DMS153 (cell line): ENCODE data around the gene C10orf95.
A peak's percentile ranks its signal among the peaks of the same experiment; 100 is the strongest.

ENCODE experiments used
- DNase-seq: peaks from one replicate; lab custom pipeline; 2025; lab: John Stamatoyannopoulos, UW

The C10orf95 gene

DNA sequence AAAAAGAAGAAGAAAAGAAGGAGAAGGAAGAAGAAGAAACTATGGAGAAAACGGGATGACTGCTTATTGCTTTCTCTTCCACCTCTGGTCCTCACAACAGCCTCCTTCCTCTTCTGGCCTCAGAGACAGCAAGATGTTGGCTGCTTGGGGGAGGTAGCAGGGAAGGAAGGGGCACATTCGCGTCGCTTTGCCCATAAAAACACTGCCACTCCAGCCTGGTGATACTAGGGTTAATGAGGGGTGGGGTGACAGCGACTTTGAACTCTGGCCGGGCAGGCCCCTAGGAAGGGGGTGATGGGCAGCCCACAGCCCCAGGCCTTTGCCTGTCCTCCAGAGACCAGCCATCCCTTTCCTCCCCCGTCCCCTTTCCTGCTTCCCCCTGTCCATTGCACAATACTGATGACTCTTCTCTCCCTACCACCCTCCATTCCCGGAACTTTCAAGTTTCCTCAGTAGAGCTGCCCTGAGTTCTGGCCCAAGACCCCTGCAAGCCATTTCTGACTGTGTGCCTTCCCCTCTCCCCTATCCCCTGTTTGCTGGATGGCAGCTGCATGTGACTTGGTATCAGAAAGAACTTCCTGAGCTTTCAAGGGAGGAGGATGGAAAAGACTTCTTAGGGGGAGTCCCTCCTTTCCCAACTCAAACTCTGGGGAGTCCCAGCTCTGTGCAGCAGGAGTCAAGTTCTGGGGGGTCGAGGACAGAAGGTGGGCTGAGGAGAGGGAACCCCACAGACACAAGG is 16.8 kb downstream of the C10orf95 start:
- DNase-seq, result no peak

DNA sequence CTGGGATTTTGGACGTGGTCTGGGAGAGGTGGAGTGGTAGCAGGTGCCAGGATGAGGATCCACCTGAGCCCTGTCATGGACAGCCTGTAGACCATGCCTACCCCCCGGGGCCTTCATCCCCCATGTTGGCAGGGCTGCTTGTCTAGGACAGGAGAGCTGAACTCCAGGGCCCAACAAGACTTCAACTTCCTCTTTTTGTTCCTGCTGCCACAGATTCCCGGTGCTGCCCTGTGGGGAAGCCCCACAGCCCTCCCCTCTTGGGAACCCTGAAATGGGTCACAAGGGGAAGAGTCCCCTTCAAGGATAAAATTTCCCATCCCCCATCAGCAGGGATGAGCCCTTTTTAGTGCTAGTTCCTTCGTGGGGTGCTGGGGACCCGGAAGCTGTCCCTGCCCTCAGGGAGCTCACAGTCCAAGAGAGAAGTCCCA is 17.7 kb downstream of the C10orf95 start:
- no peak for DNase-seq

DNA sequence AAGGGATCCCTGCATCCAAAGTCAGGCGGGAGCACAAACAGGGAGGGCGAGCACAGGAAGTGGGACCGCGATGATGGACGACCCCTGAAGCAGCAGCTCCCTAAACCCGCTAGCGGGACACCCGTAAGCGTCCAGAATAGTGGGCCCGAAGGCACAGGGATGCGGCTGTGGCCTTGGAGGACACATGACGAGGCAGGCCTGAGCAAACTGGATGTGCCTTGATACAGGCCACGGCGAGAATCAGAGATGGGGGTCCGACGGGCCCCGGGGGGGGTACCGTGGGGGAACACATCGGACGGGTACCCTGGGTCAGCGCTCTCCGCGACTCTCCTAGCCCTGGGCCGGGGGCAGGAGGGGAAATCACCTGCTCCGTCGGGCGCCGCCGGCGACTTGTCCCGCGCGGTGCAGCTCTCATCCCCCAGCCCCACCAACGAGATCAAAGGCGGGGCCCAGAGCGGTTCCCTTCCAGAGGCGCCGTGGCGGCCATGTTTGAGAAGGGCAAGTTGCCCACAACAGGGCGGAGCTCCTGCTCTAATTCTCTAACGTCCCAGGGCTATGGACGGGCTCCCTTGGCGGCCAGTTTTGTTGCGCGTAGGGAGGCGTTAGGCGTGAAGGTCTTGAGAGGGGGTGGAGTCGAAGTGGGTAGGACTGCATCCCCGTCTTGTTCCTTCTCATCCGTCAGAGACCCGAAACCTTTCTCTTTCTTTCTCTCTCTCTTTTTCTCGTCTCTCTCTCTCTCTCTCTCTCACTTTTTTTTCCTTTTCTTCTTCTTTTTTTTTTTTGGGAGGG is 19.0 kb downstream of the C10orf95 start, which contains the start of gene CUEDC2:
TSS of gene CUEDC2 (minus strand) at position 413 of the 789 bp plus-strand sequence. CDS start 7,386 bp downstream, outside the sequence.
- DNase-seq, result peak; percentile 93

DNA sequence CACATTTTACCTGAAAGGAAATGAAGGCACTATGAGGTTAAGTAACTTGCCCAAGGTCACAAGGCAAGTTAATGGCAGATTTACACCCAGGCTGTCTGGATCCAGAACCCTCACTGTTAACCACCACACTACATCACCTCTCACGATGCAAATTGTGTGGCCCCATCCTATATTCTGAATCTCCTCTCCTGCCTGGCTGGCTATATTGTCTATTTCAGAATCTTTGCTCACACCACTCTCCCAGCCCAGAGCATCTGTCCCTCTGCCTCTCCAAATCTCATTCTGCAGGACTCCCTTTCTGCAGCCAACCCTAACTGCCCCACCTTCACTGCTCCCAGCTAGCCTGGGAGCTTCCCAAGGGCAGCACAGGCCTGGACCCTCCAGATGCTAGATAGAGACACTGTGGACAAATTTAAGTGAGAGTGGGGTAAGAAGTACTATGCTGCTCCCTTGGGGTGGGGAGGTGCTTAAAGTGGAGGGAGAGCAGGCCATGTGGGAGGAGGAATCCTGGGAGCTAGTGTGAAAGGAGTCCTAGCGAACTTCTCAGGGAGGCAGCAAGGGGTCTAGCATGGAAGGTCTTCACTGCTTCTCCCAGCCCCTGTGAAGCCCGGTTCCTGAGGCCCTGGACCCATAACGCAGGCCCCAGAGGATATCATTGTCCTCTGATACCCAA is 19.8 kb downstream of the C10orf95 start:
- no peak for DNase-seq

DNA sequence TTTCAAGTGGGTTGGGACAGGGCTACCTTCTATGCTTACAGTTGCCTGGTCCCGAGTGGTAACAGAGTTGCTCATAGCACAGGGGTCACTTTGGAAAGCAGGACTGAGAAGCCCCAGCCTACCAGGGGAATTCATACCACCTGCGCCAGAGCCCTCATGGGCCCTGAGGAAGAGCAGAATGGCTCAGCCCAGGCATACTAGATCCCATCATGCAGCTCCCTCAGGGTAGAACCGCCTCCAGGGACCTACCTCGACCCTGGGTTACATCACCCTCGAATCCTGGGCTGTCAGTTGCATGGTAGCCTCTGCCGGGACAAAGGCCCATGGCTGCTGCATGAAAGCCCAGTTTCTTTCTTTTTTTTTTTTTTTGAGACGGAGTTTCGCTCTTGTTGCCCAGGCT is 21.9 kb downstream of the C10orf95 start:
- no peak for DNase-seq

- no peak for DNase-seq
Observed at GRCh38 chr10:102426803-102427287, 24.5 kb downstream of the C10orf95 start.

GRCh38 chr10:102425444-102425843 is 25.9 kb downstream of the C10orf95 start:
- DNase-seq, result no peak

DNA sequence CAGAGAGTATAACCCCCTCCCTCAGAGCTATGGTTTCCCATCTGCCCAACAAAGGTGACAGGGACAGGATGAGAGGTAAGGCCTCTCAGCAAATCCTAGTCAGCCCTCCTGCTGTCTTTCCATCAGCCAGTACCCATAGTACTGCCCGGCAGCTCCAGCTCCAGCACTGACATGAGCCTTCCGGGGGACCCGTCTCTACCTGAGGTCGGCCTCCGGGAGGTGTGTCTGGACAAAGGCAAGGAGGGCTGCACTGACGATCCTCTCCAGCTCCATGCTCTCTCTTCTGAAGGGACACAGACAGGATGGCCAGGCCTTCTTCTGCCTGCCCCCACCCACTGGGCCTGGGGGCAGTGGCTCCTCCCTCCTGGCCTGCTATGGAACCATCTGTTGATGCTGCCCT is 26.4 kb downstream of the C10orf95 start:
- no peak for DNase-seq

GRCh38 chr10:102424145-102424544 is 27.2 kb downstream of the C10orf95 start:
- DNase-seq, result no peak

GRCh38 chr10:102423372-102423968 is 27.9 kb downstream of the C10orf95 start:
- no peak for DNase-seq

- peak; percentile 8 for DNase-seq
Observed at GRCh38 chr10:102422545-102423129, 28.7 kb downstream of the C10orf95 start.

GRCh38 chr10:102421757-102422512 is 29.4 kb downstream of the C10orf95 start:
- DNase-seq, result no peak

DNA sequence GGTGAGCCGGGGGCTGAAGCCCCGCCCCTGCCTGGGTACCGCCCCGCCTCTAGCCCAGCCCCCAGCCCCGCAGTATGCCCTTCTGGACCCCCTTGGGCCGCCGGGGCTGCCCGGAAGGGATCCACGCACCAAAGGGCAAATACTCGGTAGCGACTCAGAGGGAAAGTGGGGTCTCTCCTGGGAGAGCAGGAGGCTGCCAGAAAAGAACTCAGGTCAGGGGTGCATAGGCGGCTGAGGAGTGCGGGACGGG is 29.9 kb downstream of the C10orf95 start:
- DNase-seq, result no peak

DNA sequence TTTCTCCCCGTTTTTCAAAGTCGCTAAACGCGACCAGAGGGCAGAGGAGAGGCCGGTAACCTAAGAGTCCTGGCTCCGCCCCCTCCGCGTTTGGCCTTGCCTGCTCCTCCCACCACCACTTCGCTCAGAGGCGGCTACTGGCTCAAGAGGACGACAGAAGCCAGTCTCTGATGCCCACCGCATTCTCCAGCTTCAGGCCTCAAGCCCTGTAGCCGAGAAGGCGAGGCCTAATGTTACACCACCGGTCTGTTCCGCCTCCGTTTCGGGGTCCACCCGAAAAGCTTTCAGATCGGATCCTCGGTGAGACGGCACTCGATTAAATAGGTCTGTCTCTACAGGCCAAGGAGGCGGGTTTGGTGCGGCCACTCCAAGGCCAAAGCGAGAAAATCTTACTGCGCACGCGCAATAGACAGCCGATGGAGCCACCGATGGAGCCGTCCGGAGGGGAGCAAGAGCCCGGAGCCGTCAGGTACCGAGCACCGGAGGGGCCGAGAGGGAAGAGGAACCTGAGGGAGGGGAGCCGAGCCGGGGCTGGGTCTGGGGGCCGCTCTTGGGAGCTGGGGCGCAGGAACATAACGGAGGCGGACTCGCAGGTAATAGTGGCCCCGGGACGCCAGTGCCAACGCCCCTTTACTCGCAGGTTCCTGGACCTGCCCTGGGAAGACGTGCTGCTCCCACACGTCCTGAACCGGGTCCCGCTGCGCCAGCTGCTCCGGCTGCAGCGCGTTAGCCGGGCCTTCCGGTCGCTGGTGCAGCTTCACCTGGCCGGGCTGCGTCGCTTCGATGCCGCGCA is 30.4 kb downstream of the C10orf95 start, which contains the start of gene FBXL15:
TSS of gene FBXL15 (plus strand) at position 123 of the 793 bp plus-strand sequence. CDS start at position 417, 294 bp downstream.
- peak; percentile 91 for DNase-seq

- DNase-seq, result no peak
Observed at GRCh38 chr10:102420181-102420713, 31.1 kb downstream of the C10orf95 start.

- peak; percentile 70 for DNase-seq
Observed at GRCh38 chr10:102419269-102420180, 31.8 kb downstream of the C10orf95 start.

GRCh38 chr10:102418622-102419268 is 32.6 kb downstream of the C10orf95 start, which contains the start of gene PSD:
TSS of gene PSD (minus strand) at chr10:102418785. CDS start at chr10:102417038, 1,747 bp downstream.
- peak; percentile 70 for DNase-seq

- DNase-seq, result no peak
Observed at GRCh38 chr10:102416695-102417094, 34.6 kb downstream of the C10orf95 start.
